Measurements from ENCODE around the gene CRACR2B.

CRACR2B gene

DNA sequence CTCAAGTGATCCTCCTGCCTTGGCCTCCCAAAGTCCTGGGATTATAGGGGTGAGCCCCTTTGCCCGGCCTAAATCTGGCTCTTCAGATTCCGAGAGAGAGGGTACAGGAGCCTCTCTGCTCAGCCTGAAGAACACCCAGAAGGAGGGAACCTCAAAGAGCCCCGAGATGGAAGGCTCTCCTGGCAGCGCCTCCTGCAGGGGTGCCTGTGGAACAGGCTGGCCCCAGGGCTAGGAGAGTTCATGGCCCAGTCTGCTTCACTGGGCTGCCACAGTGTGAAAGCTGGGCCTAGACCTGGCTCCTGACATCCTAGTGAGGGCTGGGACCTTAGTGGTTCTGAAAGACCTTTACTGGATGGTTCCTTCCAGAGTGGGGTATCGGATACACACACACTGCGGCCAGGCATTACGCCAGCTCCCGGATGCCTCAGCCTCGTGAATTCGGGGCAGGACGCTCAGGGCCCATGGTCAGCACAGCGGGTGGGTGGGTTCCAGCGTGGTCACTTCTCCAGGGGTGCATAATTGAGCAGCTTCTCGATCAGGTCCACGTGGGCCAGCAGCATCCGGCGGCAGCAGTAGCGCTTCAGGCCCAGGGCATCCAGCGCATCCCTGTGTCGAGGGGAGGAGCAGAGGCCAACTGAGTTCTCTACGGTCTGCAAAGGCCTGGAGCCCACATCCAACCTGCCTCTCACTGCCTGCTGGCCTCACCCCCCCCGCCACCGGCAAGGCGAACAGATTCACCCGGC lies 12.3 kb downstream of the CRACR2B start:
- DNase-seq, result no peak

DNA sequence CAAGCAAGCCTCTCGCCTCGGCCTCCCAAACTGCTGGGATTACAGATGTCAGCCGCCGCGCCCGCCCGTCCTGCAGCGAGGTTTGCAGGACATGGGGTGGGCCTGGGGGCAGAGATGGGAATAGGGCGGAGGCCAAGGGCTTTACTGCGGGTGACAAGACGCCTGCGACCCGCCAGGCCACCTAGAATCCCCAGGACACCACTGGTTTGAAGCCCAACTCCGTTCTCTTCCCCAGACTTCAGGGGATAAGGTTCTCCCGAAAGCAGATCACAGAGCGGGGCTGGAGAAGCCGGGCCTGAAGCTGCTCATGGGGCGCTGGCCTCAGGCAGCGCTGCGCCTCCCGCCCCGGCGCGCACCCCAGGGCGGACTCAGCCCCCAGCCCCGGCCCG lies 14.3 kb downstream of the CRACR2B start:
- no peak for DNase-seq

- DNase-seq, result peak in 1 of 2 experiments; percentile 54
Observed at GRCh38 chr11:842370-843002, 14.8 kb downstream of the CRACR2B start, which contains the start of the genes POLR2L and TSPAN4. Gene POLR2L (minus strand): TSS chr11:842529. CDS start chr11:842508, 21 bp downstream. Gene TSPAN4 (plus strand): TSS chr11:842852. CDS start chr11:850305, 7,453 bp downstream.

DNA sequence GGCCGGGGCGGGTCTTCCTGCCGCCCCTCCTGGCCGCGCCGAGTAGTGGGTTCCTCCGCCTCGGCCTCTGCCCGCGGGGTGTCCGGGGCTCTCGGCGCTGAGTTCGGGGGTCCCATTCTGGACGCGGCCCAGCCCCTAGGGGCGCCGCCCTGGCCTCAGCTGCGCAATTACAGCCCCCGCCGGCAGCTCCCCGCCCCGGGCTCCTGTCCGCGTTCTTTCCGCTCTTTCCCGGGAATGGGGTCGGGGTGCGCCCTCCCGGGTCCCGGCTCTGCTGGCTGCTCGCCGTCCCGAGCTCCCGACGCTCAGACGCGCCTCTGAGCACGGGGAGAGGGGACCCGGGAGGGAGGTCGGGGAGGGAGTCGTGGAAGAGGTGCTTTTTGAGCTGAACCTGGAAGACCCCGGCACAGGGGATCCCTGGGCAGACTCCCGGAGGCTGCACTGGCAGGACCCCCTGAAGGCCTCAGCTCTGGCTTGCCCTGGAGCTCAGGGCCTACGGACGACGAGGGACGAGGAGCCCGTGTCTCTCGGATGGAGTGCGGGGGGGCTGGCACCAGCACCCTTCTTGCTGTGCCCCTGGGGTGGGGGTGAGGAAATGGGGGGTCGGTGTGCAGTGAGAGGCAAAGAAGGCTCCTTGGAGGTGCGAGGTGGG lies 15.5 kb downstream of the CRACR2B start:
- no peak for DNase-seq

DNA sequence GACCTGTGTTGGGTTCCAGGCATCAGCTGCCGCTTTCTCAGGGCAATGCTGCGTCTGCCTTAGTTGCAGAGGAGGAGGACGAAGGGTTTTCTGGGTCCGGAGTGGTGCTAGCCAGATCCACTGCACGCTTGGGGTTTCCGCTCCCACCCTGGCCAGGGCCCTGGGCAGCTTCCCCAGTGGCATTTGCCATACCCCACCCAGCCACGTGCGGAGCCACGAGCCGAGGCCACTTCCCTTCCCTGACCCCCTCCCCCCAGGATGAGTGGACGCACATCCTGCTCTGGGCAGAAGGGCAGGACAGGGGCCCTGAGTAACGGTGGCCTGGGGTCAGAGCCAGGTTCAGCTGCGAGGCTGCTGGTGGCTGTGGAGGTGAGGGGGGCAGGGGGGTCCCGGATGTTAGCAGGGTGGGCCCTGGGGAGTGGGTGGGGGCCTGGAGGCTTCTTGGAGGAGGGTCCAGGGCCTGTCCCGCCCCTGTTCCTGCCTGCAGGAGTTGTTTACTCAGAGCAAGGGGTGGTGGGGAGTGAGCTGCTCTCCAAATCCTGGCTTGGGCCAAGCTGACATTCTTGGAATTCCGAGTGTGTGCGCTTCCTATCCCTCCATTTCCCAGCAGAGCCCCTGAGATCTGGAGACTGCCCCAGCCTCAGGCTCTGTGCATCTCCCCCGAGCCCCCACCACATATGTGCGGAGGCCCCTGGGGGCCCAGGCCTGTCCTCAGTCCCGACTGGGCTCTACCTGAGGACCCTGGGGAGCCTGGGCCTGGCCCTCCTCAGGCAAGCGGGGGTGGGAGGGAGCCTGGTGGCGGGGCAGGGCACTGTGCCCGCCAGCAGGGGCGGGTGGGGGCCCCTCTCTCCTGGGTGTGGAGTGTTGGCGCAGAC lies 16.3 kb downstream of the CRACR2B start:
- DNase-seq, result no peak

DNA sequence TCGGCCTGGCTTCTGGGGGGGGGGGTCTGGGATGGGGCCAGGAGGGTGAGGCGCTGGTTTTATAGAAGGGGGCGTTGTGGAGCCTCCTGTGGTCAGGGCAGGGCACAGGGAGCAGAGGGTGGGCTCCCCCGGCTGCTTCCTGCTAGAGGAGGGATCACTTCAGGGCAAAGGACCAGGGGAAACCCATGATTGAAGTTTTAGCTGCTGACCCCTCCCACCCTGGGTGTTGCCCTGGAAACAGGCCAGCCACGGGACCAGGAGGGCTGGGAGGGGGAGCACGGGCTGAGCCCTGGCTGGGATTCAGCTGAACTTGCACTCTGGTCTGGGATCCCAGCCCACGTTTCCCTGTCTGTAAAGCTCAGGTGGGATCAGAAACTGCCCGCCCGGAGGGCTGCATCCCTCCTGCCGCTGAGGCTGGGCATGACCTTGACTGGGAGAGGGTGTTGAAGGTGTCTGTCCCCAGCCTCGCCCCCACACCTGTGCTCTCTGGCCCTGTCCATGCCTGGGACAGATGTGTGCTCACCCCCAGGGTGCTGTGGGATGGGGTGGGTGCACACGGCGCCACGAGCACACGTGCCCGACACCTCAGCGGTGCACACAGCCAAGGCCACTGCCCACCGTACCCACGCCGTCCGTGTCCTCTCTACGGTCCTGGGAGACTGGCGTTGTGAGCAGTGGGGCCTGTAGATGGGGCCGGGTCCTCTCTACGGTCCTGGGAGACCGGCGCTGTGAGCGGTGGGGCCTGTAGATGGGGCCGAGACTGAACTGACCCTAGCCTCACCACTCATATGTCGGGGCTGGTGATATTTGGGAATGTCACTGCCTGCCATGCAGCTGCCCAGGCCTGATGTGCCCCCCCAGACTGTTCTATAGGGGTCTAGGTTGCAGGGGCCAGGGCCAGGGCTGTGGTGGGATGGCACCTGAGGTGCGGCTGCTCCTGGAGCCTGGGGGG lies 17.2 kb downstream of the CRACR2B start:
- DNase-seq, result no peak

DNA sequence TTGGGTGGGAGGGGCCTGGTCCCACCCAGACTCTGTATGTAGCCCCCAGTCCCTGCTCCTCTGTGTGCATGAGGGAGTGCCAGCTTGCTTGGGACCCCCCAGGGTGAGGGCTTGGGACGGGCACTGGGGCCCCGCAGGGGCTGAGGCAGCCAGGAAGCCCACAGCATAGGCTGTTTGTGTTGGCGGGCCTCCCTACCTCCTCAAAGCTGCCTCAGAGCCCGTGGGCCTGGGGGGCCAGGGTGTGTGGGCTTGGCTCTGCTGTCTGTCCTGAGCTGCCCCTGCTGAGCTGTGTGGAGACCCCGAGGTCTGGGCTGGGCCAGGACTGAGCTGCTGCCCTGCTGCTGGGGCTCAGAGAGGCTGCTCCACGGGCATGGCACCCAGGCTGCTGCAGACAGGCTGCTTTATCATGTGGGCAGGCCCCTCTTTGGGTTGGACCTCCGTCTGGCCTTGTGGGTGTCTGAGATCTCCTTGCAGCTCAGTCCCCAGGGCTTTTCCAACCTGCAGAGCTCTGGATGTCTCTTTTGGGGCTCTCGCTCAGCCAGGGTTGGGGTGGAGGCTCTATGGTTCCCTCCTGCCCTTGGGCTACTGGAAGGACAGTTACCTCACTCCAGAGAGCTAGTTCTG lies 18.3 kb downstream of the CRACR2B start:
- DNase-seq, result no peak

- DNase-seq, result no peak
Observed at GRCh38 chr11:846496-847098, 18.9 kb downstream of the CRACR2B start.

- no peak for DNase-seq
Observed at GRCh38 chr11:847876-848275, 20.2 kb downstream of the CRACR2B start.

DNA sequence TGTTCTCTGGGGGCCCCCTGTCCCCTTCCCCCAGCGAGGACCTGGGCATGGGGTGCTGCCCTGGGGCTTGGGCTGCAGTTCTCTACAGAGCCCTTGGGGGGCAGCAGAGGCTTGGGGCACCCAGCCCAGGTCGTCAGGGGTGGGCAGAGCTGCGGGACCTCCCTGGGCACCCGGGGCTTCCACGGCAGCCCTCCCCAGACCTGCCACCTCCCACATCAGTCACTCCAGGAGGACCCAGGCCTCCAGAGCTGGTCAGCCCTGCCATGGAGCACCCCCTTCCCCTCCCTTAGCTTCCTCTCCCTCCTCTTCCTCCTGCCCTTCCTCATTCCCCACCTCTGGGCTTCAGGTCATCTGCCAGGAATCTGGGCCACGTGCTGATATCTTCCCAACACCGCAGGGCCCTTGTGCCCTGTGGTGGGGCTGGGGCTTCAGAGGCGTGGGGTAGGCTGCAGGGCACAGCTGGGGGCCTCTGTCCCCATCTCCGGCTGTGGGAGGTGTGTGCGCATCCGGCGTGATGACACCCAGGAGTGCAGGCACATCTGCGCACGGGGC lies 20.7 kb downstream of the CRACR2B start:
- DNase-seq, result peak in 1 of 2 experiments; percentile 16

- DNase-seq, result no peak
Observed at GRCh38 chr11:849104-849824, 21.5 kb downstream of the CRACR2B start.

- DNase-seq, result no peak
Observed at GRCh38 chr11:849951-850774, 22.4 kb downstream of the CRACR2B start.

DNA sequence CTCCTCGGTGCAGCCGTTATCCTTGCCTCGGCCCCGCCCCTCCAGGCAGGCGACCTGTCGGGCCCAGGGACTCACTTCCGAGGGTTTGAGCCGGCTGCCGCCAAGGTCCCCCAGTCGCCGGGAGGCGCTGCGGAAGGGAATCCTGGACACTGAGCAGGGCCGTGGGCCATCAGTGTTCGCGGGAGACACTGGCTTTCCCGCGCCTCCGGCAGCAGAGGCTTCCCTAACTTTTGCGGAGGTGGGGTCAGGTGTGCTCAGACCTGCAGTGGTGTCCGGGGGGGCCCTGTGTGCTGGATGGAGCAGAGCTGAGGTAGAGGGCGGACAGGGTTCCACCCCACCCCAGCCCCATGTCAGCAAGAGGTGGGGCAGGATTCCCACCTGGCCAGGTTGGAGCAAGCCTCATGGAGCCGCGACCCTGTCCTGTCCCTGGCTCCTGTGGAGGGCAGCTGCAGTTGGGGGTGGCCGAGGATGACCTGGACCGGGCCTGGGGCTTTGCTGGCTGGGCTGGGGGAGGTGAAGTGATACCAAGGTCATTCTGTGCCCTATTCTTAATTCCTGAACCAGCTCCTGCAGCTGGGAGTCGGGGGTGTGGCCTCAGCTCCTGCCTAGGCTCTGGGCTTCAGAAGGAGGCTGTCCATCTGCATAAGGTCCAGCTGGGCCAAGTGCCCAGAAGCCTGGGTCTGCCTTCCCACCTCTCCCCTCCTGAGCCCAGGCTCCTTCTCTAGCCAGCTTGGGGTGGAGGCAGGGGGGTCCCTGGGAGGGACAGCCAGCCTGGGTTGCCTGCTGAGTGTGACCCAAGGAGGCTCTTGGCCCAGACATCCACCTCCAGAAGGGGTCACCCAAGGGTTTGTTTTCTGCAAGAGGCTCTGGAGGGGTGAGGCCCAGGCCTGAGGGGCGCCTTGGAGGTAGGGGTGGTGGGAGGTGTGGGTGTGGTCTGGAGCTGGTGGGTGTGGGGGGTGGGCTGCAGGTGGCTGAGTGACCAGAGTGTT lies 23.4 kb downstream of the CRACR2B start:
- no peak for DNase-seq

DNA sequence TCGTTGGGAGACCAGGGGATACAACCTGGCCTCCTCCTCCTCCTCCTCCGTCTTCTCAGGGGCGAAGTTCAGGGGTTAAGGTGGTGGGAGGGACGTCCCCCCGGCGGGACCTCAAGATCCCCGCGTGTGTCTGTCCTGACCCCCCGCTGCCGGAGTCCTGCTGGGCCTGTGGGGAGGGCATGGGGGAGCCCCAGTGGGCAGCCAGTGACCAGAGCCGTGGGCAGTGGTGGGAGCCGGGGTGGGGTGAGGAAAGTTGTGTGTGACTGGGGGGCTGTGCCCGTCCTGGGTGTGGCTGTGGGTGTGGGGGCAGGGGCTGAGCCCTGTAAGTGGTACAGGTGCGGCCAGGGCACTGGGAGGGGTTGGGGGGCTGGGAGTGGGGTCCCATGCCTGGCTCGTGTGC lies 25.0 kb downstream of the CRACR2B start:
- no peak for DNase-seq

- DNase-seq, result no peak
Observed at GRCh38 chr11:853682-854448, 26.1 kb downstream of the CRACR2B start.

GRCh38 chr11:854601-855329 lies 27.0 kb downstream of the CRACR2B start:
- DNase-seq, result no peak
